Measurements from ENCODE around the gene CHN2. TPM values are rescaled to one million over a fixed set of nuclear protein-coding genes. Genes with fewer than 3 reads are reported as not detected.

Gene CHN2
- total and polyA plus RNA-seq, 2 donors (not counting 1 experiment from before 2014, with no cell fraction given), result 0.86 to 1.4 TPM

DNA sequence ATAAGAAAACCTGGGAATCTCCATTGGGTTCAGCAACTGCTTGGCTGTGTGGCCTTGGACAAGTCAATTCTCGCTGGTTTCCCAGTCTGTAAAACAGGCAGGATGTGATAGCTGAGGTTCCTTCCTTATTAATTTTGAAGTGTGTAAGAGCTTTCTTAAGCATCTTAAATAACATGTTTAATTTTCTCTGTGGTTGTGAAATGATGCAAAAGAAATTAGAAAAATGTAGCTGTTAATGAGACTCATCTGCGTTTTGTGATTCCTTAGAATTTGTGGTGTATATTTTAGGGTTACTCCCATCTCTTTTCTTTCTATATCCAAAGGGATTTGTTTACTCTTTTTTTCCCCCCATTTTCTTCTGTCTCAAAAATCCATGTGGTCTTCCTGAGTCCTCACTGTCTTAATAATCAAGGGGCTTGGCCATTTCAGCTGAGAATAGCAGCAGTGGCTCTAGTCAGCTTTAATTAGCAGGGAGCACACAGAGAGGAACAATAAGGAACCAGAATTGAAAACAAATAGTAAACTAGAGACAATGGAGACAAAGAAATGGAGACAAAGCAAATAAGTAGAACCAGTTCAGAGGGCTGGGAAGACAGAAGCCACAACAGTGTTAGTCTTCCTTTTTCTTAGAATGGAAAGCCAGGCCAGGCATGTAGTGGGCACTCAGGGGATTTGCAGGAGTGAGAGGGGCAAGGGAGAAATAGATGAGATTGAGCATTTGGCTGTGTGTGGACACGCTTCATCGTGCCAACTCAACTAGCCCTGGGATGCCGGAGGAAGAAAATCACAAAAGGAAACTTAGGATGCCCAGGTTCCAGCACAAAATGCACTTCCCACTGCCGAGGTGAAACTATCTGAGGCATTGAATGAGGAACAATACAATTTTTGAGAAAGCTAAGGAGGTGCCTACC lies 93.9 kb downstream of the CHN2 start:
- no peaks in the 10 kb centered on the region for H3K27me3 Mint-ChIP-seq
- H3K4me1 ChIP-seq (ENCODE audit: control insufficient read depth in 2 of 2, insufficient read depth in 2 of 2, low read length in 2 of 2), result peaks cover 13 to 26% of the 10 kb centered on the region in 2 donors
- TF ChIP-seq, protein P1, sequence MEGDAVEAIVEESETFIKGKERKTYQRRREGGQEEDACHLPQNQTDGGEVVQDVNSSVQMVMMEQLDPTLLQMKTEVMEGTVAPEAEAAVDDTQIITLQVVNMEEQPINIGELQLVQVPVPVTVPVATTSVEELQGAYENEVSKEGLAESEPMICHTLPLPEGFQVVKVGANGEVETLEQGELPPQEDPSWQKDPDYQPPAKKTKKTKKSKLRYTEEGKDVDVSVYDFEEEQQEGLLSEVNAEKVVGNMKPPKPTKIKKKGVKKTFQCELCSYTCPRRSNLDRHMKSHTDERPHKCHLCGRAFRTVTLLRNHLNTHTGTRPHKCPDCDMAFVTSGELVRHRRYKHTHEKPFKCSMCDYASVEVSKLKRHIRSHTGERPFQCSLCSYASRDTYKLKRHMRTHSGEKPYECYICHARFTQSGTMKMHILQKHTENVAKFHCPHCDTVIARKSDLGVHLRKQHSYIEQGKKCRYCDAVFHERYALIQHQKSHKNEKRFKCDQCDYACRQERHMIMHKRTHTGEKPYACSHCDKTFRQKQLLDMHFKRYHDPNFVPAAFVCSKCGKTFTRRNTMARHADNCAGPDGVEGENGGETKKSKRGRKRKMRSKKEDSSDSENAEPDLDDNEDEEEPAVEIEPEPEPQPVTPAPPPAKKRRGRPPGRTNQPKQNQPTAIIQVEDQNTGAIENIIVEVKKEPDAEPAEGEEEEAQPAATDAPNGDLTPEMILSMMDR (IDR thresholded peaks at IDR 0.05), result no peak
- TF ChIP-seq EZH2 (IDR thresholded peaks at IDR 0.05; ENCODE audit: borderline replicate concordance, insufficient read depth, low read depth, low read length, poor library complexity, severe bottlenecking), result no peak
- intact Hi-C loops (cut with micrococcal nuclease), result no loop called here
- 82% methylated on average over 3 of the region's 6 CpGs for WGBS (ENCODE audit: insufficient coverage)
- ChIA-PET CTCF (no interaction called here), POLR2A (no interaction called here)
- peak overlapping the region; percentile 43 for H3K27ac Mint-ChIP-seq
- H3K36me3 ChIP-seq (replicated peaks in 1 of 2; ENCODE audit: control extremely low read depth in 1 of 2, control insufficient read depth in 1 of 2, extremely low read depth in 1 of 2, insufficient read depth in 2 of 2, low read length in 1 of 2), result no peaks in the 10 kb centered on the region
- H3K4me2 ChIP-seq (replicated peaks; ENCODE audit: low read depth, low read length, poor library complexity, severe bottlenecking), result peak overlapping the region; percentile 46
- H2AFZ ChIP-seq (ENCODE audit: insufficient read depth, low read depth, low read length, poor library complexity, severe bottlenecking), result peak overlapping the region; percentile 19
- H3K4me3 ChIP-seq (ENCODE audit: control extremely low read depth in 1 of 5, extremely low read depth in 1 of 5, insufficient read depth in 1 of 5, low read depth in 2 of 5, low read length in 4 of 5), result no peak overlapping the region
- H3K9ac ChIP-seq (ENCODE audit: low read length), result no peak overlapping the region
- peaks cover 0 to 2% (median 0%) of the 10 kb centered on the region in 3 donors for H3K9me3 ChIP-seq (ENCODE audit: control extremely low read depth in 1 of 3, control insufficient read depth in 2 of 3, insufficient read depth in 1 of 3, low read length in 2 of 3)
- H3K4me1 Mint-ChIP-seq, result peaks cover 25% of the 10 kb centered on the region
- no peak for DNase-seq
- H3K27ac ChIP-seq (ENCODE audit: low read length in 2 of 2), result no peak overlapping the region
- no peak for ATAC-seq (ENCODE audit: low read depth)
- no peaks in the 10 kb centered on the region for H3K79me2 ChIP-seq (ENCODE audit: control insufficient read depth, insufficient read depth, low read length)
- no peaks in the 10 kb centered on the region for H3K27me3 ChIP-seq (replicated peaks in 1 of 4; ENCODE audit: control extremely low read depth in 1 of 4, control insufficient read depth in 3 of 4, insufficient read depth in 4 of 4, low read length in 3 of 4)
- H3K4me3 Mint-ChIP-seq, result peak overlapping the region; percentile 81
- H3K9me3 Mint-ChIP-seq (ENCODE audit: insufficient read depth), result no peaks in the 10 kb centered on the region
- H4K20me1 ChIP-seq (ENCODE audit: control insufficient read depth, insufficient read depth, low read length, poor library complexity, severe bottlenecking), result no peaks in the 10 kb centered on the region

Data from B cell (primary cell).